ENCODE results near the gene CACNG6.

The CACNG6 gene

DNA sequence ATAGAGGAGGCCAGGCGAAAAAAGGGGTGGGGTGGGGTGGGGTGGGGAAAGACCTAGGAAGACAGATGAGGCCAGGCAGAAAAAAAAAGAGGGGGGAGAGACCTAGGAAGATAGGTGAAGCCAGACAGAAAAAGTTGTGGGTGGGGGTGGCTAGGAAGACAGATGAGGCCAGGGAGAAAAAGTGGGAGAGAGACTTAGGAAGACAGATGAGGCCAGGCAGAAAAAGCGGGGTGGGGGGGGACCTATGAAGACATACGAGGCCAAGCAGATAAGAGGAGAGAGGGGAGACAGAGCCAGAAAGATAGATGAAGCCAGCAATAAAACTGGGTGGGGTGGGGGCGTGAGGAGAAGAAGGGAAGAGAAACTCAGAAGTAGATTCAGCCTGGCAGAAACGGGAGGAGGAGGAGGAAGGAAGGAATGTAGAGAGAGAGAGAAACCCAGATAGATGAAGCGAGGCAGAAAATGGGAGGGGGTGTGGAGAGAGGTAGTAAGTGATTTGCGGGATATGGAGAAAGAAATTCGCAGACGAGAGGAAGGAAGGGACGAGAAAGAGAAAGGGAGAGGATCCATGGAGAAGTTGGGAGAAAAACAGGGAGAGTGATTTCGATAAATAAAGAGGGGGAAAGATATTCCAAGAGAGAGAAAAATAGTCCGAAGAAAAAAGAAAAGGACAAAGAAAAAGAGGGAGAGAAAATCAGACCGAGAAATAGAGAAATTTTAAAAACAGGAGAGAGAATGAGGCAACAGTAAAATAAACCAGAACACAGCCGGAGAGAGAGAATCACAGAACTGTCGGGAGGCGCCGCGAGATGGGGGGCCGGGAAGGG, 12.2 kb upstream of the CACNG6 start:
- Histone ChIP-seq H3K9ac (peak overlapping the region in 4 of 11 experiments; percentile 20 to 61 (median 46); a peak in 5 of 22 replicates), H3K36me3 (no peaks in the 10 kb centered on the region), H3K27ac (peak overlapping the region in 3 of 11 experiments; percentile 12 to 33 (median 17); a peak in 4 of 22 replicates), H3K4me1 (peaks cover 41 to 57% (median 52%) of the 10 kb centered on the region in 10 experiments), H3K27me3 (peaks cover 4 to 35% (median 34%) of the 10 kb centered on the region in 11 experiments; a peak in 20 of 22 replicates), H3K4me3 (peak overlapping the region in 6 of 10 experiments; percentile 24 to 51 (median 34); a peak in 12 of 20 replicates), H4K20me1 (no peaks in the 10 kb centered on the region), H3K9me3 (replicated peaks in 1 of 11) (peaks cover 0 to 6% (median 0%) of the 10 kb centered on the region in 11 experiments; a peak in 1 of 22 replicates), H3K4me2 (peak overlapping the region; percentile 57 to 92 (median 79))
- no peak for TF ChIP-seq Cebpa-rat (IDR thresholded peaks at IDR 0.05)

DNA sequence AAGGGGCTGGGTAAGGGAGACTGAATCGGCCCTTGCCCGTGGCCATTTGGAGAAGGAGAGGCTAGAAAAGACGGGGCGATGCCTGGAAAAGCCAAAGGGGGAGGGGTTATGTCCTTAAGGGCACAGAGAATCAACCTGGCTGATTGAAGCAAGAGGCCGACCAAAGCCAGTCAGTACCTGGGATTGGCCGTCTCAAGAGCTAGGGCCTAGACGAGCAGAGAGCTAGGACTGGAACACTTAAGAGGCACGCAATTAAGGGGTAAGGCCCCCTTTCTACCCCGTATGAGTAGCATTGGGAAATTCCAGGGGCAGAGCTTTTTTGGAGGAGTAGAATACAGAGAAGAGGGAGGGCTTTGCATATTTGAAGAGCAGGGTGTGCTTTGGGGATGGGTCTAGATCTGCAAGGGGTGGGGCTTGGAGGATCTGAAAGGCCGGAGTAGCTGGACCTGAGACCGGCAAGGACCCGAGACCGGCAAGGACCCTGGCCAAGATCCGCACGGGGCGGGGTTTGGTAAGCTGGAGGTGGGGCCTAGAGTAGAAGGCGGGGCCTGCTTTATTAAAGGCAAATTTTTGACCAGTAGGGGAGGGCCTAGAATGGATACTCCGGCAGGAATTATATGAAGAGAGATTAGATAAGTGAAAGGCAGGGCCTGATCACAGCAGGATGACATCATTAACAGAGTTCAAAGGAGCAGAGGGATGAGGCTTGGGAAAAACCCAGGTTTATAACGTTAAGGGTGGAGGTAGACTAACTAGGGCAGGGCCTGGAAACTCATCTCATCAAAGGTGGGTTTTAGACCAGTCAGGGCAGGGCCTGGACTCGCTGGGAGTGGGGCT, 10.7 kb upstream of the CACNG6 start:
- Histone ChIP-seq H3K27ac (peak overlapping the region in 3 of 11 experiments; percentile 56 to 88 (median 84); a peak in 5 of 22 replicates), H3K4me2 (peak overlapping the region; percentile 57 to 92 (median 79)), H3K4me3 (peak overlapping the region in 5 of 10 experiments; percentile 23 to 51 (median 35); a peak in 10 of 20 replicates)

DNA sequence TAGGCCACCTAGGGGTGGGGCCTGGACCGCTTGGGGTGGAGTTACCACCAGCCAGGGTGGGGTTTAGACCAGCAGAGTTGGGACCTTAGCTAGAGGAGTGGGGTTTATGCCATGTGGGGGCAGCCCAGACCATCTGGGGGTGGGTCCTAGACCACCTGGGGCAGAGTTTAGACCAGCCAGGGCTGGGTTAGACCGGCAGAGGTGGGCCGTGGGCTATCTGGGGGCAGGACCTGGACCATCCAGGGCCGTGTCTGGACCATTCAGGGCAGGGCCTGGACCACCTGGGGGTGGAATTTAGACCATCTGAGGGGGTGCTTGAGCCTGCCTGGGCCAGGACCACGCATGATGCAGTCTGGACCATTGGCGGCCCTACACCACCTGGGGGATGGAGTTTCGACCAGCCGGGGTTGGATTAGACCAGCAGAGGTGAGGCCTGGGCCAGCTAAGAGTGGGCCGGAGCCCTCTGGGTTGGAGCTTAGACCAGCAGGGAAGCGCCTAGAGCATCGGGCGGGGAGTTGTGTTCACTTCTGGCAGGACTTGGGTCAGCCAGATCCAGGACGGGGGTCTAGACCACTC, 10.0 kb upstream of the CACNG6 start:
- Histone ChIP-seq H3K9me3 (replicated peaks in 1 of 11) (peaks cover 0 to 6% (median 0%) of the 10 kb centered on the region in 11 experiments; a peak in 1 of 22 replicates), H3K27ac (peak overlapping the region in 5 of 11 experiments; percentile 17 to 88 (median 56); a peak in 8 of 22 replicates), H3K27me3 (peaks cover 4 to 35% (median 34%) of the 10 kb centered on the region in 11 experiments; a peak in 20 of 22 replicates), H4K20me1 (no peaks in the 10 kb centered on the region), H3K4me2 (peak overlapping the region; percentile 33 to 92 (median 69)), H3K4me1 (peaks cover 41 to 78% (median 63%) of the 10 kb centered on the region in 10 experiments), H3K4me3 (peak overlapping the region in 2 of 10 experiments; percentile 28 to 37; a peak in 3 of 20 replicates), H3K36me3 (no peaks in the 10 kb centered on the region), H3K9ac (peak overlapping the region in 2 of 11 experiments; percentile 48 to 80; a peak in 2 of 22 replicates)
- no peak for TF ChIP-seq Cebpa-rat (IDR thresholded peaks at IDR 0.05)

More for the DNA sequence above, 10.7 kb upstream of the CACNG6 start:
- H3K4me1 ChIP-seq: peaks cover 41 to 73% (median 63%) of the 10 kb centered on the region in 10 experiments
- no peaks in the 10 kb centered on the region for H3K36me3 ChIP-seq
- H3K9me3 ChIP-seq (replicated peaks in 1 of 11): peaks cover 0 to 6% (median 0%) of the 10 kb centered on the region in 11 experiments; a peak in 1 of 22 replicates
- H4K20me1 ChIP-seq: no peaks in the 10 kb centered on the region
- H3K27me3 ChIP-seq: peaks cover 4 to 35% (median 34%) of the 10 kb centered on the region in 11 experiments; a peak in 20 of 22 replicates
- peak overlapping the region in 2 of 11 experiments; percentile 15 to 48; a peak in 1 of 22 replicates for H3K9ac ChIP-seq
- TF ChIP-seq Cebpa-rat (IDR thresholded peaks at IDR 0.05): no peak

DNA sequence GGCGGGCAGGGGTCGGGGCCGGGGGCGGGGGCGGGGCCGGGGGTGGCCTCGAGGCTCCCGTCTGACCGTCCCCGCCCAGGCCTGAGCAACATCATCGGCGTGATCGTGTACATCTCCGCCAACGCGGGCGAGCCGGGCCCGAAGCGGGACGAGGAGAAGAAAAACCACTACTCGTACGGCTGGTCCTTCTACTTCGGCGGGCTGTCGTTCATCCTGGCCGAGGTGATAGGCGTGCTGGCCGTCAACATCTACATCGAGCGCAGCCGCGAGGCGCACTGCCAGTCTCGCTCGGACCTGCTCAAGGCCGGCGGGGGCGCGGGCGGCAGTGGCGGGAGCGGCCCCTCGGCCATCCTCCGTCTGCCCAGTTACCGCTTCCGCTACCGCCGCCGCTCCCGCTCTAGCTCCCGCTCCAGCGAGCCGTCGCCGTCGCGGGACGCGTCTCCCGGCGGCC, 9.4 kb upstream of the CACNG6 start:
- no peak for TF ChIP-seq Cebpa-rat (IDR thresholded peaks at IDR 0.05)
- Histone ChIP-seq H3K27ac (peak overlapping the region; percentile 56 to 89 (median 82)), H3K4me3 (peak overlapping the region; percentile 52 to 64 (median 60)), H4K20me1 (no peaks in the 10 kb centered on the region), H3K9me3 (replicated peaks in 1 of 11) (peaks cover 0 to 6% (median 0%) of the 10 kb centered on the region in 11 experiments; a peak in 1 of 22 replicates), H3K9ac (peak overlapping the region; percentile 69 to 88 (median 81)), H3K4me2 (peak overlapping the region; percentile 79 to 95 (median 88)), H3K27me3 (peaks cover 4 to 35% (median 34%) of the 10 kb centered on the region in 11 experiments; a peak in 20 of 22 replicates), H3K36me3 (no peaks in the 10 kb centered on the region), H3K4me1 (peaks cover 42 to 82% (median 64%) of the 10 kb centered on the region in 10 experiments)

DNA sequence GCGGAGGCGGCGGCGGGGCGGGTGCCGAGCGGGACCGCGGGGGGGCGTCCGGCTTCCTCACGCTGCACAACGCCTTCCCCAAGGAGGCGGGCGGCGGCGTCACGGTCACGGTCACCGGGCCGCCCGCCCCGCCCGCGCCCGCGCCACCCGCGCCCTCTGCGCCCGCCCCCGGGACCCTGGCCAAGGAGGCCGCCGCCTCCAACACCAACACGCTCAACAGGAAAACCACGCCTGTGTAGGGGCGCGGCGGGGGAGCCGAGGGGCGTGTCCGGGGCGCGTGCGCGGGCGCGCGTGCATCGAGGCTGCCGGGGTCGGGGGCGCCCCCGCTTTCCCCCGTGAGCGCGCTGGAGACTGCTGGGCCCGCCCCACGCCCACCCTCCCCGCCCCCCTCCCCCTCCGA, 8.8 kb upstream of the CACNG6 start:
- TF ChIP-seq Cebpa-rat (IDR thresholded peaks at IDR 0.05): no peak
- Histone ChIP-seq H3K4me3 (peak overlapping the region; percentile 52 to 64 (median 60); a peak in 19 of 20 replicates), H3K9ac (peak overlapping the region; percentile 69 to 88 (median 81); a peak in 20 of 22 replicates), H3K4me2 (peak overlapping the region; percentile 79 to 95 (median 88); a peak in 17 of 22 replicates), H3K27ac (peak overlapping the region; percentile 56 to 89 (median 82); a peak in 17 of 22 replicates), H4K20me1 (no peaks in the 10 kb centered on the region), H3K9me3 (replicated peaks in 1 of 11) (peaks cover 0 to 6% (median 0%) of the 10 kb centered on the region in 11 experiments; a peak in 1 of 22 replicates), H3K4me1 (peaks cover 46 to 82% (median 67%) of the 10 kb centered on the region in 10 experiments), H3K36me3 (no peaks in the 10 kb centered on the region), H3K27me3 (peaks cover 4 to 35% (median 34%) of the 10 kb centered on the region in 11 experiments; a peak in 20 of 22 replicates)

DNA sequence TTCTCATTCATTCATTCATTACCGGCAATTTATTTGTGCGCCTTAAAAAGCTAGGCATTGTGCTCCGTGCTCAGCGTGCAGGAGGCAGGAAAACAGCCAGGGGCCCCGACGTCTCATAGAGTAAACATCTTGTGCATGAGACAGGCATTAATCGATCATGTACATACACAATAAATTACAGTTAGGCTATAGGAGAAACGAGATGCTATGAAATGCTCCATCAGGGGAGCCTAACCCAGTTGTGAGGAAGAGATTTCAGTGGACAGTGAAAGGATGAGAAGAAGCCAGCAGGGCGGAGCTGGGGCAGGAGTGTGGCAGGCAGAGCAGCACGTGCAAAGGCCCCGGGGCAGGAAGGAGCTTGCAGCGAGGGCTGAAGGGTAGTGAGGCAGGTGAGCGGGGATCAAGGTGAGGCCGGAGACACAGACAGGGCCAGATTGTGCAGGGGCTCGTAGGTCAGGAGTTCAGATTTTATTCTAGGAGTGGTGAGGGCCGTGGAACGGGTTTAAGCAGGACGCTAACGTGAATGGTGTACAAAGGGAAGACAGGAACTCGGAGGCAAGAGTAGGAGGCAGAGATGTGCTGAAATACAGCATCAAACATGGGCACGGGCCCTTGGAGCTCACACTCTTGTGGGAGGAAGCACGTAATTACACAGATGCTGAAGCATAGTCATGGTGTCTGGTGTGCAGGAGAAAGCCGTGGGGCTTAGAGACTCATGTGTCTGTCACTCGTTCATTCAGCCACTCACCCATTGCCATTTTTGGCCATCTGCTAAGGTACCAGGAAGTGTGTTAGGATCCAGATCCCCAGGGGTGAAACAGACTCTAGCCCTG, 7.8 kb upstream of the CACNG6 start:
- no peak for TF ChIP-seq Cebpa-rat (IDR thresholded peaks at IDR 0.05)
- Histone ChIP-seq H3K36me3 (no peaks in the 10 kb centered on the region), H4K20me1 (no peaks in the 10 kb centered on the region), H3K27ac (peak overlapping the region in 1 of 11 experiments; percentile 9; a peak in 2 of 22 replicates), H3K4me2 (peak overlapping the region in 10 of 11 experiments; percentile 0 to 64 (median 50); a peak in 18 of 22 replicates), H3K4me1 (peaks cover 37 to 83% (median 63%) of the 10 kb centered on the region in 10 experiments), H3K9me3 (replicated peaks in 1 of 11) (peaks cover 0 to 6% (median 0%) of the 10 kb centered on the region in 11 experiments; a peak in 1 of 22 replicates), H3K4me3 (peak overlapping the region in 3 of 10 experiments; percentile 23 to 45 (median 27); a peak in 3 of 20 replicates), H3K27me3 (peaks cover 4 to 29% (median 28%) of the 10 kb centered on the region in 11 experiments; a peak in 20 of 22 replicates), H3K9ac (peak overlapping the region in 1 of 11 experiments; percentile 46; a peak in 2 of 22 replicates)

DNA sequence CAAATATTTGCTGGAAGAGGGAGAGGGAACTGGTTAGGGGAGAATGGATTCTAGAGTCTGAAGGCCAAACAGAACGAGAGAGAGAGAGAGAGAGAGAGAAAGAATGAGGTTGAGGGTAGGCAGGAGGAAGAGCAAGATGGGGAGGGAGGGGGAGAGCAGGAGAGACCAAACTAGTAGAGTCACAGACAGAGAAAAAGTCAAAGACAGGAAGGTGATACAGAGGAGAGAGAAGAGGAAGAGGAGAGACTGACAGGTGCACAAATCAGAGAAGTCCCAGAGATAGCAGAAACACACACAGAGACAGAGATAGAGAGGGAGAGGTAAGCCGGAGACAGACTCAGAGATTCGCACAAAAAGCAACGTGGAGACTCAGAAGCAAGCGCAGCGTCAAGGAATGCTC, 5.6 kb upstream of the CACNG6 start:
- Histone ChIP-seq H3K36me3 (no peaks in the 10 kb centered on the region), H3K4me2 (0 out of 22 replicates have a peak overlapping the region, but pooled peaks of 1 of the 11 experiments have one; percentile 1), H3K4me1 (peaks cover 21 to 80% (median 48%) of the 10 kb centered on the region in 10 experiments), H3K27ac (no peak overlapping the region), H3K9ac (no peak overlapping the region), H3K27me3 (peaks cover 0 to 9% (median 8%) of the 10 kb centered on the region in 11 experiments; a peak in 18 of 22 replicates), H4K20me1 (no peaks in the 10 kb centered on the region), H3K9me3 (replicated peaks in 1 of 11) (no peaks in the 10 kb centered on the region), H3K4me3 (no peak overlapping the region)
- no peak for TF ChIP-seq Cebpa-rat (IDR thresholded peaks at IDR 0.05)

Measured in BLaER1 treated with 17β-estradiol and CSF1 and Interleukin-3, amounts not matched to agents 10 nM and 100 nM (cell line).